ENCODE results near the gene FAM107B.
"Not testable (repeated sequence)": the region's sequence is repeated elsewhere in the genome, so short reads cannot be mapped to it uniquely, and the experiment has no call there.

FAM107B gene

DNA sequence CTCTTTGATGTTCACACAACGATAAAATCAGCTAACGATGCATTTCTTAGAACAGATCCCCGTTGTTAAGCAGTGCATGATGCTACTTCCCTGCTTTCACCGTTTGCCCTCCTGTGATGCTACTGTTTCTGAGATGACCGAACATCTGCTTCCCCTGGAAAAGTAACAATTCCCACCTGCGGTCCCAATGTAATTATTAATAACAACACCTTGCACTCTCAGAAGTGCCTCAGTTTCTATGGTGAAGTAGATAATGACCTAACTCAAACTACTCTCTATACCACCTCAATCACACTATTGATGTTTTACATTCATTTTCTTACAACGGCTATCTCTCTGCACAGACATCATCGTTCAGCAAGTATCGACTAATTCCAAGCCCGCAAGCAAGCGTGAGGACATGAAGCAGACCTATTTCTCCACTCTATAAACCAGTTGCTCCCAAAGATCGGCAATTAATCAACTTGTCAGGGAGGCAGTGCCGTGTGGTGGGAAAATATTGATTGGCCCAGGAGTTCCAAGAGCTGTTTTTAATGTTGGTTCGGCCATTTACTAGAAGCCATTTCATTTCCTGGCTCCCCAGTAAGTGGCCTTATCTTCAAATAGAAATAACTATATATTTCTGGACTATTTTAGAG is 42.7 kb downstream of the FAM107B start:
- FAIRE-seq: no peak

- FAIRE-seq: no peak
Measured at GRCh38 chr10:14728346-14728745, 46.4 kb downstream of the FAM107B start.

DNA sequence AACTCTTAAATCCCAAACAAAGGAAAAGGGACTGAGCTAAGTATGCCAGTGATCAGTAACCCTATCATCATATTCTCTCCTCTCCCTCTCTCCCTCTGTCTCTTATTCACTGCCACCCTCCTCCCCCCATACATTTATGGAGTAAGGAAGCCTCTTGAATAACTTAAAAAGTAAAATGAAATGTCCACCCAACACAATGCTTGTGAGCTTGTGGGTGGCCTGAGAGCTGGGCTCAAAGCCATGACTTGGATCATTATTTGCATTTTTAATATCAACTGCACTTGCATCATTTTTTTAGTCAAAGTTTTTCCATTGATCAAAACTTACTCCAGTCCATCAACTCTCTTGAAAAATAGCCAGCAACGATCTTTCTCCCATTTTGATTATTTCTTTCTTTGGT is 46.8 kb downstream of the FAM107B start:
- FAIRE-seq: no peak

DNA sequence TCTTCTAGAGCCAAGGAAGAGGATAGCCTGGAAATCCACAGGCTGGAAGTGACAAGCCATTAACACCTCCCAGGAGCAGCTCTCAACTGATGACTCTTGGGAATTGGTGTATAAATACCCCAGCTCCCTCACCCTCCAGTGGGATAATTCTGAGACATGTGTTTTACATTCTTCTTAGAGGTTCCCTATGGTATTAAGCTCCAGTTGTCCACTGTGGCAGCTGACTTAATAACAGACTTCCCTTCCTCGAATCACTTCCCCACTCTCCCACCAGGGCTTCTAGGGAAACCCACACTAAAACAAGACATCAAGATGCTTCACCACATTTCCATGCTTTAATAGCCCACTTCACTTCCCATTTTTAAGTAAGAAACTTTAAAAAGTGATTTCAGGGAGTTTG is 47.2 kb downstream of the FAM107B start:
- FAIRE-seq: no peak

DNA sequence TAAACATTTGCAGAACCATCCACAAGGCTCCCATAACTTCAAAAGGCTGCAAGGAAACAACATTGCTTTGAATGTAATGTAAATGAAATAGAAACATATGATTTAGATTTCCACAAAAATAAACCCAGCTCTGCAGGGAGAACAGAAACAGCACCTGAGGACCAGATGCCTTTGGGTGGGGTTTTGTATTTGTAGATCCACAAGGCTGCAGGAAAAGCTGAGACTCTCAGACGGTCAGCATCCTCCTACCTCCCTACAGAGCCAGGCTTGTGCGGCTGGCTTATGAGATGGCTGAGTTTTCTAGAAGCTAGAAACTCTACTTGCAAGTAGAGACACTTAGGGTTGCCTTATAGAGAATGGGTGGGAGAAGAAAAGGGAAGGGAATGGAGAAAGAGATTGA is 49.8 kb downstream of the FAM107B start:
- FAIRE-seq: no peak

DNA sequence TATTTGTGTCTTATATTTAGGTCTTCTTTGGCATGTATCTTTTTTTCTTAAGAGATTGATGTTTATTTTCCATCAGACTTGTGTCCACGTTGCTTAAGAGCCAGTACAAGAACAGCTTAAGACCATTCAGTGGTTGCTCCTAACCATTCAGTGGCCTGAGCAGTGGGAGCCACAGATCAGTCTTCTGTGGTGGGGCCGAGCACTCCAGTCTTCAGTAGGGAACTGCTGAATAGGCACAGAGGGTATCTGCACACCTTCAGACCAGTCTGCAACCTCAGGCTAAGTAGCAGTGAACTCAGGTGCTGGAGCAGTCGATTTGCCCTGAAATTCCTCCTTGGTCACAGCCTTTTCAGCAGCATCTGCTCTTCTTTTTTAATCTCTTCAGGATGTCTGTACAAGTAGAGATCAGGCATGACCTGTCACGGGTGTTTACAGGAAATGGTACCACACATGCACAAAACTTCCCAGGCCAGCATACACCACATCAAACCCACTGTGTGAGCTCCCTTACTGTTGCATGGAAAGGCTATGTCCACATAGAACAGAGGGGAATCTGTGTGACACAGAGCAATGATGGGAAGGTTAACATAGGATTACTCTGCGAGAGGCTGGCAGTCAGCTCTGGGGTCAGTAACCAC is 51.5 kb downstream of the FAM107B start:
- no peak for FAIRE-seq

- no peak for FAIRE-seq
Measured at GRCh38 chr10:14717552-14717951, 57.1 kb downstream of the FAM107B start.

DNA sequence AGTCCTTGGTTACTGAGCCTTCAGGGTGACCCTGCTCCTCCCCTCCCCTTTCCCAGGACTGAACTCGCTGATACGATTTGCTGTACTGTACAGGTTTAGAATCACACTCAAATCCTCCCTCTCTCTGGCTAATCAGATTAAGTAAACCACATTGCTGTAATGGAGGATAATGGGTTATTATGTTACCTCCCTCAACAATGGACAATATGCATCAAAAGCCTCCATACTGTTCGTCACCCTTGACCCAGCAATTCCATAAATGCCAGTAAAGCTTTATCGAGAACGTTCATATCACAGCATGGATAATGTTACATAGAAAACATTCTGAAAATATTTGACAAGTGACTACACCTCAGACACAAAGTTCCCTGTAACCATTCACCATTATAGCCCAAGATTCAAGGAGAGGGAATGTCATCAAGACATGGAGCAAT is 61.7 kb downstream of the FAM107B start:
- FAIRE-seq: no peak

GRCh38 chr10:14709344-14709743 is 65.4 kb downstream of the FAM107B start:
- FAIRE-seq: not testable (repeated sequence)

GRCh38 chr10:14707481-14707880 is 67.2 kb downstream of the FAM107B start:
- no peak for FAIRE-seq

DNA sequence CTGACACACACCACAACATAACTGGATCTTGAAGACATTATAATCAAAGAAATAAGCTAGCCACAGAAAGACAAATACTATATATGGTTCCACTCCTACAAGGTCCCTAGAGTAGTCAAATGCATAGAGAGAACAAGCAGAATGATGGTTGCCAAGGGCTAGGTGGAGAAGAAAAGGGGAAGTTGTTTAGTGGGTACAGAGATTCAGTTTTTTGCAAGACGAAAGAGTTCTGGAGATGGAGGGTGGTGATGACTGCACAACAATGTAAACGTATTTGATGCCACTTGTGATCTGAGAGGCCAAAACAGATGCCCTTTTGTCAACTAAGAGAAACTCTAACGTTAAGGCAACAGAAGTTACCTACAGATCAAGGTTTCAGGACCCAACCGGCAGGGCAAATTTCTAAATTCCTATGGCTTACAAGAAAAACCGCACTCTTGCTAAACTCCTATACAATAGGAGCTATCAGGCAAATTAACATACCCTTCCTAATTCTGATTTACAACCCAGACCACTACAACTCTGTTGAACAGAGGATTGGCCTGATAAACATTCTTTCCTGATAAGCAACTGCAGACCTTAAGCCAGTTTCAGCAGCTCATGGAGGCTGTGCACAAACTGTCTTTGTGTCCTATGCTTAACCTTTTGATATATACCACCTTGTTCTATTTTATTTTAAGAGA is 69.0 kb downstream of the FAM107B start:
- FAIRE-seq: no peak

DNA sequence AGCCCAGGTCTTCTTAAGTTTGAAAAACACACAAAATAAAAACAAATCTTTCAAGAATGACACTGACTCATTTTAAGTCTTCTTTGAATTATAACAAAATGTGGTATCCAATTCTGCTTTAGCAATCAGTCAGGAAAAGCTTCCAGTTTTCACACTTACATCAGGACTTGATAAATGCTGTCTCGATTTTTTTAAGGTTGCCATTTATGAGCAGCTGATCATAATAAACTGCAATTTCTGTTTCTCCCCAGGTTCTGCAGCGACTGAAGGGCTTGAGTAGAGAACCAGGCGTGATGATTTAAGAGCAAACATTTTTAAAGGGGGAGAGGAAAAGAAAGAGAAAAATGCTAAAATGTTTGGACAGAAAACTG is 71.1 kb downstream of the FAM107B start:
- FAIRE-seq: no peak

GRCh38 chr10:14701466-14701865 is 73.2 kb downstream of the FAM107B start:
- no peak for FAIRE-seq

DNA sequence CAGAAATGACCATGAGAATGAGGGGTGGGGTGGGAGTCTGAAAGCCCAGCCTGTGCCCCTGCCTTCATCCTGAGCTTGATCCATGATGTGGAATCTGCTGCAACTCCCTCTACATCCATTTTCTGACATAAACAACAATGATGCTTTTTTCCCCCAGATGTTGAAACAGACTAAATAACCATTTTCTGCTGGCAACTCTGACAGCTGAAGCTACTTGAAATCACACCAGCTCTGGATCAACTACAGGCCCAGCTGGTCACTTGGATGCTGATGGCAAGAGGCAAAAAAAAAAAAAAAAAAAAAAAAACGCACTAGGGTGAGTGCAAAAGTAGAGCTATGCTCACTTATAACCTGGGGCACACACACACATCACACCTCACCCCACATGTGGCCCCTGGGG is 74.2 kb downstream of the FAM107B start:
- no peak for FAIRE-seq

DNA sequence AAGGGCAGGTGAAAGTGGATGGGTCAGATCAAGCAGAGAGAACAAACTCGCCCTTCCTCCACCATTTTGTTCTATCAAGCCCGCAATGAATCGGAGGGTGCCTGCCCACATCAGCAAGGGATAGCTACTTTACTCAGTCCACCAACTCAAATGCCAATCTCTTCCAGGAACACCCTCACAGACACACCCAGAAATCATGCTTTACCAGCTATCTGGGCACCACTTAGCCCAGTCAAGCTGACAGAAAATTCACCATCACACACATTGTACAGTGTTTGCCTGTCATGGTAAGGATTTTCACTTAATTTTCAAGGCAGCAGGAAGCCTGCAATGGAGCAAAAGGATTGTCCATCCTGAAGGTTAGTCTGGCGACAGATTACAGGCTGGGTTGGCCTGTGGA is 75.2 kb downstream of the FAM107B start:
- FAIRE-seq: no peak

GRCh38 chr10:14698829-14699170 is 75.9 kb downstream of the FAM107B start:
- no peak for FAIRE-seq

- no peak for FAIRE-seq
Measured at GRCh38 chr10:14698111-14698828, 76.4 kb downstream of the FAM107B start.

- FAIRE-seq: no peak
Measured at GRCh38 chr10:14697281-14697680, 77.4 kb downstream of the FAM107B start.

DNA sequence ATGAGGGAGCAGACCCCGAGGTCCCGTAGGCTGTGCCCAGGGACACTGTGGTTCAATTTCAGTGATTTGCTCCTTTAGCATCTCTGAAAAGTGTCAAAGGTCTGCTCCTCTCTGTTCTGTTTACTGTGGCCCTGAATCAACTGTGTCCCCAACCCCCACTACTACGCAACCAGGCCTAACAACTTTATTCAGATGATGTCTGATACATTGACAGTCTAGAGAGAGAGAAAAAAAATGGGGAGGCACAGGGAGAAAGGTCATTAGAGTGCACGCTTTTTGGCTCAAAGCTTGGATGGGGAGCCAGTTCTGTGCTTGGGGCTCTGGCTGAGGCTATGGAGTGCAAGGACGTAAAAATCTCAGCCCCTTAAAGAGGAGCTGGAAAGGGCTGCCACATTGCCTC is 77.9 kb downstream of the FAM107B start:
- no peak for FAIRE-seq

DNA sequence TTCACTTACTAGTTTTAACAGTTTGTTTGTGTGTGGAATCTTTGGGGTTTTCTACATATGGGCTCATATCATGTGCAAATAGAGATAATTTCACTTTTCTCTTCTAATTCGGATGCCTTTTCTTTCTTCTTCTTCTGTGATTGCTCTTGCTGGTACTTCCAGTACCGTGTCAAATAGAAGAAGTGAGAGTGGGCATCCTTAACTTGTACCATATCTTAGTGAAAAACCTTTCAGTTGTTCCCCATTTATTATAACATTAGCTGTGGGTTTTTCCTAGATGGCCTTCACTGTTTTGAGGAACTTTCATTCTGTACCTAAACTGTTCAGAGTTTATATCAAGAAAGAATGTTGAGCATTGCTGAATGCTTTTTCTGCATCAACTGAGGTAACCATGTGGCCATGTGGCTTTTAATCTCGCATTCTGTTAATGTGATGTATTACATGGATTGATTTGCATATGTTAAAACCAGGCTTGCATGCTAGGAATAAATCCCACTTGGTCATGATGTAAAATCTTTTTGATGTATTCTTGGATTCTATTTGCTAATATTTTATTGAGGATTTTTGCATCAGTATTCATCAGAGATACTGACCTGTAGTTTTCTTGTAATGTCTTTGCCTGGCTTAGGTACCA is 78.7 kb downstream of the FAM107B start:
- FAIRE-seq: no peak

DNA sequence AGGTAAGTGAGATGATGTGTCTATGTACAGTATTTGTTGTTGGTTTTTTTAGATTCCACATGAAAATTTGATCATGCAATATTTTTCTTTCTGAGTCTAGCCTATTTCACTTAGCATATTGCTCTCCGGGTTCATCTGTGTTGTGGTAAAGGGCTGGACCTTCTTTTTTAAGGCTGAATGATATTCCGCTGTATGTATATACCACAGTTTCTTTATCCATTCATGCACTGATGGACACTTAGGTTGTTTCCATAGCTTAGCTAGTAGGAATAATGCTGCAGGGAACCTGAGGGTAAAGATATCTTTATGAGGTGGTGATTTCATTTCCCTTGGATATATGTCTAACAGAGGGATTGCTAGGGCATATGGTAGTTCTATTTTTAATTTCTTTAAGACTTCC is 80.8 kb downstream of the FAM107B start:
- FAIRE-seq: no peak

DNA sequence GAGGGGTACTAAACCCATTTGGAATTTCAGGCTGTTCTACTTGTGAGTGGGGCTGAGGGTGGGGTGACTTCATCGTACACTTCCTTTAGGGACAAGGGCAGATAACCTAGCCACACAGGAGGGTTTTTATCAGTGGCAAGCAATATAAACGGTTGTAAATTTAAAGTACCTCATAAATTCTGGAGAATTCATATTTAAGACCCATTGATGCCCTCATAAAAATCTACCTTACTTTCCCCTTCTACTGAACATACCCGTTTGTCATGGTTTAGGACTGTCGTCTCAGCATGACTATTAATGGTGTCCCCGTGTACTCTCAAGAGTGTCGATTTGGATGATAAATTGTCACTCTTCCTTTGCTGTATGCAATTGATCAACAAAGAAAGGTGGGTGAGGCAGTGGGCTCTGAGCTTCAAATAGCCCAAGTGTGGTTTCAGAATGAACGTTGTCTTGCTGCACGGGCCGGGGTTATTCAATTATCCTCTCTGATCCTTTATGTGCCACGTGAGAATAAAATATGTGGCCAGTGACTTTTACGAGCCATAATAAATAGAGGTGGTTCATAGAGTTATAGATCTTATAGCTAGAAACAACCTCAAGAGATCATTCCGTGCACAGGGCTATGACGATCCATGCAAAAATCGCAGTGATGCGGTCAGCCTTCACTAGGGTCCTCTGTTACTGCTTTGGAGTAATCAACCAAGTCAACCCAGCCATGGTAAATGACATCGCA is 82.2 kb downstream of the FAM107B start:
- no peak for FAIRE-seq

DNA sequence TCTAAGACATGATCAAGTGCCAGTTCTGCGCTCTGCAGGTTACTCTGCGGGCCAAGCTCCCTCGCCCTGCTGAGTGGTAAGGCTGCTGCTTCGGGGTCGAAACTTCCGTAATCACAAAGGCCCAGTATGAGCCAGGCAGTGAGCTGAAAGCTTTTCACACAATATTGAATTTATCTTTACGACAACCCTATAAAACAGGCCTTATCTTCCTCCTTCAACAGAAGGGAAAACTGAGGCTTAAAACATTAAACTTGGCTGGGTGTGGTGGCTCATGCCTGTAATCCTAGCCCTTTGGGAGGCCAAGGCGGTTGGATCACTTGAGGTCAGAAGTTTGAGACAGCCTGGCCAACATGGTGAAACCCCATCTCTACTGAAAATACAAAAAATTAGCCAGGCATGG is 83.3 kb downstream of the FAM107B start:
- FAIRE-seq: no peak
